CD14-positive monocyte (primary cell): Measurements from ENCODE around the gene PAQR7. TPM values are rescaled to one million over a fixed set of nuclear protein-coding genes. Genes with fewer than 3 reads are reported as not detected.
A peak's percentile ranks its signal among the peaks of the same experiment; 100 is the strongest.

ENCODE experiments used
- DNase-seq, 3 donors: peaks; one replicate each; pipeline ENCODE4 v3.0.0-alpha.2; 2011 to 2022
- H2AFZ ChIP-seq: 2 replicates; pipeline ENCODE4 v1.6.0; 2012; ENCODE audit warnings: mild to moderate bottlenecking, low read depth, low read length, inconsistent platforms; ENCODE audit not compliant: insufficient read depth, poor library complexity, severe bottlenecking
- H3K27ac ChIP-seq, 2 donors: 1 replicate in 1 of 2; 2 replicates in 1 of 2; pipeline ENCODE4 v1.5.1; 2012 to 2013; ENCODE audit warnings: low read length in 2 of 2, control low read depth in 1 of 2, inconsistent platforms in 1 of 2, low read depth in 1 of 2, mild to moderate bottlenecking in 1 of 2
- H3K27me3 ChIP-seq, 2 donors: one replicate each; pipeline versions ENCODE4 v1.6.0 to v1.6.1; 2011 to 2013; ENCODE audit warnings: low read length in 2 of 2; ENCODE audit not compliant: control insufficient read depth in 2 of 2, insufficient read depth in 2 of 2
- H3K36me3 ChIP-seq, 2 donors: replicated peaks in 1 of 2; 1 replicate in 1 of 2; 2 replicates in 1 of 2; pipeline versions ENCODE4 v1.5.1 to v1.6.1; 2012 to 2013; ENCODE audit warnings: low read length in 2 of 2, control low read depth in 1 of 2, inconsistent platforms in 1 of 2, mild to moderate bottlenecking in 1 of 2; ENCODE audit not compliant: insufficient read depth in 2 of 2, control insufficient read depth in 1 of 2
- H3K4me1 ChIP-seq, 2 donors: 1 replicate in 1 of 2; 2 replicates in 1 of 2; pipeline versions ENCODE4 v1.5.1 to v1.6.1; 2012 to 2013; ENCODE audit warnings: low read length in 2 of 2, control low read depth in 1 of 2, inconsistent platforms in 1 of 2, mild to moderate bottlenecking in 1 of 2, moderate library complexity in 1 of 2; ENCODE audit not compliant: insufficient read depth in 2 of 2, control insufficient read depth in 1 of 2
- H3K4me2 ChIP-seq: replicated peaks from 2 replicates; pipeline ENCODE3; 2012; ENCODE audit warnings: low read length, moderate library complexity, mild to moderate bottlenecking; ENCODE audit not compliant: poor library complexity, severe bottlenecking; ENCODE audit errors: extremely low read depth
- H3K4me3 ChIP-seq, 3 experiments: fragments of 200-600 bp in 1 of 3; sonication (generic) in 1 of 3; replicated peaks in 1 of 3; 1 replicate in 2 of 3; 2 replicates in 1 of 3; pipeline ENCODE4 v1.5.1; 2011 to 2013; ENCODE audit warnings: low read length in 3 of 3, mild to moderate bottlenecking in 3 of 3, control low read depth in 2 of 3, low read depth in 2 of 3, inconsistent platforms in 1 of 3, moderate library complexity in 1 of 3
- H3K79me2 ChIP-seq: 2 replicates; pipeline ENCODE4 v1.6.0; 2012; ENCODE audit warnings: mild to moderate bottlenecking, control low read depth, inconsistent platforms, low read length, moderate library complexity; ENCODE audit not compliant: insufficient read depth
- H3K9ac ChIP-seq: 2 replicates; pipeline ENCODE4 v1.6.0; 2017; ENCODE audit warnings: low read length, mild to moderate bottlenecking; ENCODE audit not compliant: insufficient read depth, poor library complexity, severe bottlenecking
- H3K9me3 ChIP-seq, 2 donors: replicated peaks in 1 of 2; 1 replicate in 1 of 2; 2 replicates in 1 of 2; pipeline versions ENCODE4 v1.5.1 to v1.6.1; 2012 to 2013; ENCODE audit warnings: low read length in 2 of 2, control low read depth in 1 of 2; ENCODE audit not compliant: control insufficient read depth in 1 of 2, insufficient read depth in 1 of 2
- H4K20me1 ChIP-seq: 2 replicates; pipeline ENCODE4 v1.6.0; 2012; ENCODE audit warnings: mild to moderate bottlenecking, low read length, control low read depth, moderate library complexity; ENCODE audit not compliant: insufficient read depth
- H3K27ac Mint-ChIP-seq, 7 donors: one replicate each; pipeline ENCODE4 v1.8.0; 2020; ENCODE audit warnings: mild to moderate bottlenecking in 7 of 7, mixed read lengths in 7 of 7, moderate library complexity in 6 of 7, inconsistent platforms in 2 of 7
- H3K27me3 Mint-ChIP-seq, 3 donors: one replicate each; pipeline ENCODE4 v1.8.0; 2021 to 2022; ENCODE audit warnings: low read depth in 3 of 3, mild to moderate bottlenecking in 3 of 3, mixed read lengths in 3 of 3, moderate library complexity in 3 of 3, inconsistent platforms in 1 of 3
- H3K36me3 Mint-ChIP-seq, 2 donors: one replicate each; pipeline ENCODE4 v1.8.0; 2020; ENCODE audit warnings: mixed read lengths in 2 of 2, inconsistent platforms in 1 of 2, mild to moderate bottlenecking in 1 of 2
- H3K4me1 Mint-ChIP-seq: one replicate; pipeline ENCODE4 v1.8.0; 2020; ENCODE audit warnings: mild to moderate bottlenecking, mixed read lengths
- H3K4me3 Mint-ChIP-seq, 2 donors: one replicate each; pipeline ENCODE4 v1.8.0; 2020; ENCODE audit warnings: mild to moderate bottlenecking in 2 of 2, mixed read lengths in 2 of 2, moderate library complexity in 1 of 2
- H3K9me3 Mint-ChIP-seq, 7 donors: one replicate each; pipeline ENCODE4 v1.8.0; 2020 to 2022; ENCODE audit warnings: mixed read lengths in 7 of 7, mild to moderate bottlenecking in 6 of 7, moderate library complexity in 6 of 7, inconsistent platforms in 2 of 7
- WGBS: methylation state at CpG from one replicate; pipeline ENCODE4 v1.1.5; 2013; ENCODE audit warnings: missing lambda C conversion rate; ENCODE audit not compliant: insufficient coverage; 5-methylcytosine and 5-hydroxymethylcytosine counted together
- intact Hi-C, 2 donors: fragments of 100-400 bp; cut with micrococcal nuclease; formaldehyde crosslinking; loops; one replicate each; pipeline versions ENCODE4 v1.15.0 to v1.15.1; 2023
- polyA plus RNA-seq, 3 donors: library from polyadenylated mRNA; depleted of rRNA in 1 of 3; unstranded in 2 of 3; stranded (reverse) in 1 of 3; fragments of 300-500 nt in 2 of 3; fragments of >200 nt in 1 of 3; fragmentation: Illumina TruSeq in 2 of 3; gene quantifications; 1 replicate in 2 of 3; 2 replicates in 1 of 3; pipeline ENCODE4 v1.2.3, GENCODE V29; 2012 to 2021
- TF ChIP-seq, protein P1 (sequence below): fragments of 200-600 bp; IDR thresholded peaks from one replicate; pipeline ENCODE4 v1.8.0; 2022; ENCODE audit warnings: antibody characterized with exemption, mild to moderate bottlenecking

Gene PAQR7
- polyA plus RNA-seq, 3 donors, result 0.92 to 13.3 (median 1.0) TPM

DNA sequence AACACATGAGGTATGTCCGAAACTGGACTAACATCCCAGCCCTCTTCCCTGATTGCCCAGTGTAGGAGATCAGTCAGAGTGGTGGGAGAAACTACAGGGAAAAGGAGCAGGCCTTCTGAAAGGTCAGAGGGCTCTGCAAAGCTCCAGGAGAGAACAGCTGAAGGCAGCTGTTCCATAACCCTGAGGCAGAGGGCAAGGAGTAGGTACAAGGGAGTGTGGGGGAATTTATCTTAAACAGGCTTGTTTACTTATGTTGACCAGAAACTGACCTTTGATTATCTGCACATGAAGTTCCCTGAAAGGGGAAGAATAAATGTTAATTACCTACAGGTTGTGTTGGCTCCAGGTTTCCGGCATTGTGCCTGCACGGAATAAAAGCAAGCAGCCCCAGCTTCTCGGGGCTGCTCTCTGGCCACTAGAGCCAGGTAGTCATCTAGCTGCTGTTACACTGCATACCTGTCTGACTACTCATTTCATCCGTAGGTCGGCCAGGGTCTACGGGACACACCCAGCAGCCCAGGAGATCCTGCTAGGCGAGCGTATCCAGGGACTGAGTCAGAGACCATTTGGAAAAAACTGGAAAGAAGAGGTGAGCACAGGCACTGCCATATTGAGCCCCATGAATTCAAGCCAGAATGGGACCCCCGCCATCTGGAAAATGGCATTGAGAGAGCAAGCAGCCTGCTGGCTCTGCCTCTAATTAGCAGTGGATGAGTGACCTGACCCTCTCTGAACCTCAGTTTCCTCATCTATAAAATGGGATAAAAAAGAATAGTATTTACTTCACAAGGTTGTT lies 14.9 kb upstream of the PAQR7 start:
- intact Hi-C loops, result no loop called here
- peaks cover 0 to 1% (median 0%) of the 10 kb centered on the region in 3 donors for H3K27me3 Mint-ChIP-seq
- Histone ChIP-seq H3K4me1 (peaks cover 11 to 16% of the 10 kb centered on the region in 2 donors), H2AFZ (peak overlapping the region; percentile 17), H3K79me2 (no peaks in the 10 kb centered on the region), H3K27me3 (no peaks in the 10 kb centered on the region), H4K20me1 (no peaks in the 10 kb centered on the region), H3K9me3 (no peaks in the 10 kb centered on the region), H3K27ac (no peak overlapping the region), H3K4me2 (no peak overlapping the region), H3K9ac (no peak overlapping the region), H3K36me3 (no peaks in the 10 kb centered on the region), H3K4me3 (no peak overlapping the region)
- H3K36me3 Mint-ChIP-seq, result peaks cover 7% of the 10 kb centered on the region in 2 donors
- WGBS, result 97% methylated on average over 9 of the region's 10 CpGs
- no peak overlapping the region for H3K4me3 Mint-ChIP-seq
- H3K27ac Mint-ChIP-seq, result peak overlapping the region in 2 of 7 donors; percentile 25 to 46
- H3K9me3 Mint-ChIP-seq, result no peaks in the 10 kb centered on the region
- TF ChIP-seq, protein P1, sequence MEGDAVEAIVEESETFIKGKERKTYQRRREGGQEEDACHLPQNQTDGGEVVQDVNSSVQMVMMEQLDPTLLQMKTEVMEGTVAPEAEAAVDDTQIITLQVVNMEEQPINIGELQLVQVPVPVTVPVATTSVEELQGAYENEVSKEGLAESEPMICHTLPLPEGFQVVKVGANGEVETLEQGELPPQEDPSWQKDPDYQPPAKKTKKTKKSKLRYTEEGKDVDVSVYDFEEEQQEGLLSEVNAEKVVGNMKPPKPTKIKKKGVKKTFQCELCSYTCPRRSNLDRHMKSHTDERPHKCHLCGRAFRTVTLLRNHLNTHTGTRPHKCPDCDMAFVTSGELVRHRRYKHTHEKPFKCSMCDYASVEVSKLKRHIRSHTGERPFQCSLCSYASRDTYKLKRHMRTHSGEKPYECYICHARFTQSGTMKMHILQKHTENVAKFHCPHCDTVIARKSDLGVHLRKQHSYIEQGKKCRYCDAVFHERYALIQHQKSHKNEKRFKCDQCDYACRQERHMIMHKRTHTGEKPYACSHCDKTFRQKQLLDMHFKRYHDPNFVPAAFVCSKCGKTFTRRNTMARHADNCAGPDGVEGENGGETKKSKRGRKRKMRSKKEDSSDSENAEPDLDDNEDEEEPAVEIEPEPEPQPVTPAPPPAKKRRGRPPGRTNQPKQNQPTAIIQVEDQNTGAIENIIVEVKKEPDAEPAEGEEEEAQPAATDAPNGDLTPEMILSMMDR, result no peak
- H3K4me1 Mint-ChIP-seq, result peaks cover 16% of the 10 kb centered on the region
- no peak for DNase-seq

DNA sequence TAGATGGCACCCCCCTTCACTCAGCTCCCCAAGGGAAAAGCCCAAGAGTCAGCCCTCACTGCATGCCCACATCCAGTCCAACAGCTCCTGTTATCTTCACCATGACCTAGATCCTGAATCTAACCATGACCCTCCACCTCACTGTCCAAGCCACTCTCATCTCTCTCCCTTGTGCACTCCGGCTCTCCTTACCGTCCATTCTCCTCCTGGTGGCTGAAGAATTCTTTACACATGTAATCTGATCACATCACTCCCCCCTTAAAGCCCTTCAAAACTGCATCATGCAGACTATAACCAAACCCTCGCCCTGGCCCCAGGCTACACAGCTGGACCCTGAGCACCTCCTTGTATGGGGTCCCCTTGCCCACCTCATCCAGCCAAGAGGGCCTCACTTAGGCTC lies 14.0 kb upstream of the PAQR7 start:
- intact Hi-C loops, result no loop called here
- Histone ChIP-seq H3K4me1 (peaks cover 5 to 9% of the 10 kb centered on the region in 2 donors), H2AFZ (no peak overlapping the region), H3K9ac (no peak overlapping the region), H3K36me3 (no peaks in the 10 kb centered on the region), H3K27me3 (no peaks in the 10 kb centered on the region), H4K20me1 (no peaks in the 10 kb centered on the region), H3K4me2 (no peak overlapping the region), H3K4me3 (no peak overlapping the region), H3K79me2 (no peaks in the 10 kb centered on the region), H3K27ac (no peak overlapping the region), H3K9me3 (no peaks in the 10 kb centered on the region)
- no peaks in the 10 kb centered on the region for H3K9me3 Mint-ChIP-seq
- 97% methylated on average over 3 of the region's 3 CpGs for WGBS
- H3K4me1 Mint-ChIP-seq, result peaks cover 11% of the 10 kb centered on the region
- no peak for DNase-seq
- peaks cover 7% of the 10 kb centered on the region in 2 donors for H3K36me3 Mint-ChIP-seq
- TF ChIP-seq, protein P1, result no peak
- peaks cover 0 to 1% (median 0%) of the 10 kb centered on the region in 3 donors for H3K27me3 Mint-ChIP-seq
- peak overlapping the region in 1 of 7 donors; percentile 73 for H3K27ac Mint-ChIP-seq
- no peak overlapping the region for H3K4me3 Mint-ChIP-seq
